Stimulated activated memory B cell treated with anti-CD40 and anti-IgM and Interleukin-4, amounts not matched to agents 10 μg/mL and 1 μg/mL and 100 μg/mL, for 72 hours (primary cell): ENCODE results near the gene TGFBR3L.
"Not testable (repeated sequence)": the region's sequence is repeated elsewhere in the genome, so short reads cannot be mapped to it uniquely, and the experiment has no call there.

Source experiments
- ATAC-seq: fragments of 150-1000 bp; cut with Tn5 transposase; 2 replicates; pipeline ENCODE4 v1.10.0; 2021
- H3K27ac Mint-ChIP-seq: one replicate; pipeline ENCODE4 v1.8.0; 2022; ENCODE audit warnings: mild to moderate bottlenecking, mixed read lengths
- H3K27me3 Mint-ChIP-seq: one replicate; pipeline ENCODE4 v1.8.0; 2022; ENCODE audit warnings: mixed read lengths
- H3K36me3 Mint-ChIP-seq: one replicate; pipeline ENCODE4 v1.8.0; 2022; ENCODE audit warnings: mixed read lengths
- H3K4me1 Mint-ChIP-seq: one replicate; pipeline ENCODE4 v1.8.0; 2022; ENCODE audit warnings: mixed read lengths
- H3K4me3 Mint-ChIP-seq: one replicate; pipeline ENCODE4 v1.8.0; 2022; ENCODE audit warnings: mild to moderate bottlenecking, moderate library complexity, mixed read lengths
- H3K9me3 Mint-ChIP-seq: one replicate; pipeline ENCODE4 v1.8.0; 2022; ENCODE audit warnings: mixed read lengths

TGFBR3L gene

GRCh38 chr19:7916103-7916954 lies 1.7 kb downstream of the TGFBR3L start:
- H3K4me1 Mint-ChIP-seq, result peaks cover 53% of the 10 kb centered on the region
- H3K27me3 Mint-ChIP-seq, result peaks cover 46% of the 10 kb centered on the region
- no peak overlapping the region for H3K27ac Mint-ChIP-seq
- peak overlapping the region; percentile 64 for H3K4me3 Mint-ChIP-seq
- H3K36me3 Mint-ChIP-seq, result peaks cover 24% of the 10 kb centered on the region
- ATAC-seq, result no peak
- H3K9me3 Mint-ChIP-seq, result no peaks in the 10 kb centered on the region

- Mint-ChIP-seq H3K4me1 (peaks cover 59% of the 10 kb centered on the region), H3K9me3 (no peaks in the 10 kb centered on the region), H3K27ac (no peak overlapping the region), H3K36me3 (peaks cover 20% of the 10 kb centered on the region), H3K27me3 (peaks cover 46% of the 10 kb centered on the region), H3K4me3 (peak overlapping the region; percentile 64)
- ATAC-seq, result no peak
Measured at GRCh38 chr19:7916955-7917266, 2.3 kb downstream of the TGFBR3L start.

- peaks cover 21% of the 10 kb centered on the region for H3K36me3 Mint-ChIP-seq
Measured at GRCh38 chr19:7917267-7918061, 2.8 kb downstream of the TGFBR3L start.

GRCh38 chr19:7918062-7918614 lies 3.5 kb downstream of the TGFBR3L start:
- Mint-ChIP-seq H3K4me3 (peak overlapping the region; percentile 49), H3K4me1 (peaks cover 60% of the 10 kb centered on the region), H3K36me3 (peaks cover 19% of the 10 kb centered on the region), H3K27me3 (peaks cover 46% of the 10 kb centered on the region)
- ATAC-seq, H3K9me3 Mint-ChIP-seq, H3K27ac Mint-ChIP-seq: not testable (repeated sequence)

More at GRCh38 chr19:7917267-7918061, 2.8 kb downstream of the TGFBR3L start:
- no peak for ATAC-seq
- H3K27me3 Mint-ChIP-seq, result peaks cover 46% of the 10 kb centered on the region
- H3K4me1 Mint-ChIP-seq, result peaks cover 63% of the 10 kb centered on the region
- peak overlapping the region; percentile 64 for H3K4me3 Mint-ChIP-seq
- no peaks in the 10 kb centered on the region for H3K9me3 Mint-ChIP-seq
- H3K27ac Mint-ChIP-seq, result no peak overlapping the region

- H3K27ac Mint-ChIP-seq, result no peak overlapping the region
- H3K9me3 Mint-ChIP-seq, result no peaks in the 10 kb centered on the region
- H3K36me3 Mint-ChIP-seq, result peaks cover 15% of the 10 kb centered on the region
- H3K4me3 Mint-ChIP-seq, result peak overlapping the region; percentile 87
- ATAC-seq, result no peak
- H3K4me1 Mint-ChIP-seq, result peaks cover 63% of the 10 kb centered on the region
- peaks cover 45% of the 10 kb centered on the region for H3K27me3 Mint-ChIP-seq
Measured at GRCh38 chr19:7918615-7919421, 4.2 kb downstream of the TGFBR3L start.

GRCh38 chr19:7919610-7920518 lies 5.2 kb downstream of the TGFBR3L start, which contains the start of gene SNAPC2:
Gene SNAPC2 (plus strand): TSS chr19:7920338. CDS start chr19:7920367, 29 bp downstream.
- Mint-ChIP-seq H3K4me1 (peaks cover 63% of the 10 kb centered on the region), H3K36me3 (peaks cover 15% of the 10 kb centered on the region), H3K9me3 (no peaks in the 10 kb centered on the region), H3K27ac (peak within 1 kb of the TSS; percentile 69), H3K27me3 (peaks cover 35% of the 10 kb centered on the region), H3K4me3 (peak within 1 kb of the TSS; percentile 87)
- ATAC-seq, result peak; percentile 82

GRCh38 chr19:7920519-7921301 lies 6.1 kb downstream of the TGFBR3L start:
- peak overlapping the region; percentile 69 for H3K27ac Mint-ChIP-seq
- ATAC-seq, result peak; percentile 84
- peaks cover 58% of the 10 kb centered on the region for H3K4me1 Mint-ChIP-seq
- peak overlapping the region; percentile 87 for H3K4me3 Mint-ChIP-seq
- no peaks in the 10 kb centered on the region for H3K9me3 Mint-ChIP-seq
- peaks cover 15% of the 10 kb centered on the region for H3K36me3 Mint-ChIP-seq
- H3K27me3 Mint-ChIP-seq, result peaks cover 26% of the 10 kb centered on the region

- Mint-ChIP-seq H3K4me3 (peak overlapping the region; percentile 87), H3K4me1 (peaks cover 57% of the 10 kb centered on the region), H3K36me3 (peaks cover 15% of the 10 kb centered on the region), H3K9me3 (no peaks in the 10 kb centered on the region), H3K27me3 (peaks cover 23% of the 10 kb centered on the region), H3K27ac (peak overlapping the region; percentile 69)
- no peak for ATAC-seq
Measured at GRCh38 chr19:7921302-7921966, 6.8 kb downstream of the TGFBR3L start.

- H3K4me3 Mint-ChIP-seq, result no peak overlapping the region
- H3K27ac Mint-ChIP-seq, result no peak overlapping the region
- ATAC-seq, result no peak
- H3K4me1 Mint-ChIP-seq, result peaks cover 56% of the 10 kb centered on the region
- H3K27me3 Mint-ChIP-seq, result peaks cover 23% of the 10 kb centered on the region
- no peaks in the 10 kb centered on the region for H3K9me3 Mint-ChIP-seq
- H3K36me3 Mint-ChIP-seq, result peaks cover 15% of the 10 kb centered on the region
Measured at GRCh38 chr19:7921967-7922835, 7.6 kb downstream of the TGFBR3L start.

- peaks cover 19% of the 10 kb centered on the region for H3K27me3 Mint-ChIP-seq
- no peak for ATAC-seq
- H3K36me3 Mint-ChIP-seq, result peaks cover 19% of the 10 kb centered on the region
- H3K9me3 Mint-ChIP-seq, result no peaks in the 10 kb centered on the region
- H3K4me3 Mint-ChIP-seq, result peak overlapping the region; percentile 25
- peak overlapping the region; percentile 3 for H3K27ac Mint-ChIP-seq
- peaks cover 50% of the 10 kb centered on the region for H3K4me1 Mint-ChIP-seq
Measured at GRCh38 chr19:7922836-7923195, 8.2 kb downstream of the TGFBR3L start.

- H3K27ac Mint-ChIP-seq, result peak overlapping the region; percentile 3
- no peak for ATAC-seq
- peak overlapping the region; percentile 25 for H3K4me3 Mint-ChIP-seq
- H3K9me3 Mint-ChIP-seq, result no peaks in the 10 kb centered on the region
- H3K27me3 Mint-ChIP-seq, result peaks cover 12% of the 10 kb centered on the region
- H3K36me3 Mint-ChIP-seq, result peaks cover 20% of the 10 kb centered on the region
- peaks cover 43% of the 10 kb centered on the region for H3K4me1 Mint-ChIP-seq
Measured at GRCh38 chr19:7923295-7924191, 8.9 kb downstream of the TGFBR3L start.
